ENCODE results near the gene RCOR2. TPM values are rescaled to one million over a fixed set of nuclear protein-coding genes. Genes with fewer than 3 reads are reported as not detected.
A peak's percentile ranks its signal among the peaks of the same experiment; 100 is the strongest.

RCOR2 gene
- total and polyA plus RNA-seq, 2 of the 13 experiments (the other 11 are each of a cell fraction or from before 2014, with no cell fraction given): 8.3 to 8.5 TPM

- TF ChIP-seq HMG20A (CRISPR knock-in tag; IDR thresholded peaks at IDR 0.05; ENCODE audit: borderline replicate concordance) (no peak), SRY (CRISPR knock-in tag; IDR thresholded peaks at IDR 0.05) (peak; percentile 70; the same call in 1 of the 2 replicates), GTF2F1 (IDR thresholded peaks at IDR 0.05; ENCODE audit: low read length) (no peak), ZNF720 (CRISPR knock-in tag; IDR thresholded peaks at IDR 0.05) (no peak), ZBTB8A (CRISPR knock-in tag; IDR thresholded peaks at IDR 0.05; ENCODE audit: borderline replicate concordance, low read depth) (no peak), CHD2 (IDR thresholded peaks at IDR 0.05; ENCODE audit: low read depth, low read length) (no peak), GATAD2A (CRISPR knock-in tag; IDR thresholded peaks at IDR 0.05) (peak; percentile 46), ZFP36L1 (CRISPR knock-in tag; IDR thresholded peaks at IDR 0.05) (no peak), HNRNPL (IDR thresholded peaks at IDR 0.05; ENCODE audit: low read depth, low read length) (0 out of 2 replicates have a peak, but pooled peaks have one; percentile 18)
These were observed 765 bp downstream of the RCOR2 start (continued) for GRCh38 chr11:63915961-63916836.

- Histone ChIP-seq H3K4me2 (ENCODE audit: low read depth, low read length) (peak overlapping the region; percentile 96; the same call in 1 of the 2 replicates), H3K4me1 (ENCODE audit: insufficient read depth, low read length) (peaks cover 31% of the 10 kb centered on the region), H3K27ac (ENCODE audit: extremely low read length, insufficient read depth, low read length) (no peak overlapping the region), H3K9ac (ENCODE audit: insufficient read depth, low read depth, low read length) (no peak overlapping the region), H3K36me3 (replicated peaks in 1 of 2; ENCODE audit: control insufficient read depth in 1 of 2, insufficient read depth in 2 of 2, low read length in 2 of 2) (peaks cover 0 to 2% of the 10 kb centered on the region in 2 experiments; a peak in 3 of 5 replicates), H4K20me1 (ENCODE audit: insufficient read depth, low read length) (no peaks in the 10 kb centered on the region), H3K79me2 (ENCODE audit: insufficient read depth, low read length) (no peaks in the 10 kb centered on the region), H3K27me3 (ENCODE audit: control insufficient read depth in 1 of 2, insufficient read depth in 2 of 2, low read length in 2 of 2) (no peaks in the 10 kb centered on the region; a peak in 2 of 5 replicates), H3K9me3 (ENCODE audit: low read length) (no peaks in the 10 kb centered on the region), H2AFZ (ENCODE audit: low read length) (no peak overlapping the region), H3K4me3 (replicated peaks in 1 of 3; ENCODE audit: insufficient read depth in 1 of 3, low read depth in 2 of 3, low read length in 3 of 3) (no peak overlapping the region; a peak in 1 of 6 replicates)
- no peak for ATAC-seq
- in situ Hi-C loops (cut with HindIII; ENCODE audit: extremely low pct_ligation_motif_present, low pct_unique_long_range_greater_than_20kb): loop anchor here (10.0 kb wide), 1 partner anchor 150 kb away; the partner anchor contains the start of gene ZFTA
- no peak for FAIRE-seq
- POLR2A ChIA-PET: no interaction called here
- TF ChIP-seq SP1 (IDR thresholded peaks at IDR 0.05): no peak
- no peak for TF ChIP-seq SP1 (CRISPR knock-in tag; IDR thresholded peaks at IDR 0.05)
- TF ChIP-seq HNRNPL (IDR thresholded peaks at IDR 0.05; ENCODE audit: low read depth, low read length): 0 out of 2 replicates have a peak, but pooled peaks have one; percentile 33
- TF ChIP-seq ZBTB33 (CRISPR knock-in tag; IDR thresholded peaks at IDR 0.05): peak; percentile 79; the same call in 1 of the 2 replicates
- DNase-seq (ENCODE audit: low spot score): no peak
- CTCF ChIA-PET (ENCODE audit: low intra/inter-chr PET ratio, low total read pairs): no interaction called here
- no TSS peak for BruUV-seq (replicated peaks)
- intact Hi-C loops (cut with micrococcal nuclease; ENCODE audit: unreplicated experiment): no loop called here
- 84% methylated on average over 7 of the region's 20 CpGs for WGBS (ENCODE audit: low lambda C conversion rate)
These were observed 1.9 kb downstream of the RCOR2 start for GRCh38 chr11:63914896-63915691.

All from HepG2 (cell line).